ENCODE measurements around the gene IL24.

DNA sequence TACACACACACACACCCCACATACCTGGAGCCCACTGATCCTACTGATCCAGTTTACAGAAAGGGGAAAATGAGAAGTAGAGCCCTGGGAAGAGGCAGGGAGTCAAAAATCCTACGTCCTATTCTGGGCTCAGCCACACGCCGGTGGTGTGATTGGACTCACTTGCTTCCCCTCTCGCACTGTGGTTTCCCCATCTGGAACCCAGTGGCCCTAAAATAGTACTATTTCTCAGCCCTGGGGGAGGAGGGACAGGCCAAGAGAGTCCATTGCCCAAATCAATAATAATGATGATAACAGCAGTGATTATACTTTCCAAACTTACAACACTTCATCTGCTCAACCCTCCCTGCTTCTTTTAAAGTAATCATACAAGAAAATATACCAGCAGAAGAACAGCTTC lies 52.0 kb downstream of the IL24 start:
- TF ChIP-seq, protein P1, sequence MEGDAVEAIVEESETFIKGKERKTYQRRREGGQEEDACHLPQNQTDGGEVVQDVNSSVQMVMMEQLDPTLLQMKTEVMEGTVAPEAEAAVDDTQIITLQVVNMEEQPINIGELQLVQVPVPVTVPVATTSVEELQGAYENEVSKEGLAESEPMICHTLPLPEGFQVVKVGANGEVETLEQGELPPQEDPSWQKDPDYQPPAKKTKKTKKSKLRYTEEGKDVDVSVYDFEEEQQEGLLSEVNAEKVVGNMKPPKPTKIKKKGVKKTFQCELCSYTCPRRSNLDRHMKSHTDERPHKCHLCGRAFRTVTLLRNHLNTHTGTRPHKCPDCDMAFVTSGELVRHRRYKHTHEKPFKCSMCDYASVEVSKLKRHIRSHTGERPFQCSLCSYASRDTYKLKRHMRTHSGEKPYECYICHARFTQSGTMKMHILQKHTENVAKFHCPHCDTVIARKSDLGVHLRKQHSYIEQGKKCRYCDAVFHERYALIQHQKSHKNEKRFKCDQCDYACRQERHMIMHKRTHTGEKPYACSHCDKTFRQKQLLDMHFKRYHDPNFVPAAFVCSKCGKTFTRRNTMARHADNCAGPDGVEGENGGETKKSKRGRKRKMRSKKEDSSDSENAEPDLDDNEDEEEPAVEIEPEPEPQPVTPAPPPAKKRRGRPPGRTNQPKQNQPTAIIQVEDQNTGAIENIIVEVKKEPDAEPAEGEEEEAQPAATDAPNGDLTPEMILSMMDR (IDR thresholded peaks at IDR 0.05), result no peak
- TF ChIP-seq POLR2A (IDR thresholded peaks at IDR 0.05), result no peak
